ENCODE measurements around the gene TBCK. TPM values are rescaled to one million over a fixed set of nuclear protein-coding genes. Genes with fewer than 3 reads are reported as not detected.

The TBCK gene
- total RNA-seq, 4 donors from 2014 or later = 22.7 to 28.7 (median 27.3) TPM

- no peak overlapping the region for H3K27ac ChIP-seq (replicated peaks in 1 of 4)
- WGBS = 92% methylated on average over 1 of the region's 1 CpG
Measured at GRCh38 chr4:106080376-106080775, 235.6 kb downstream of the TBCK start.

GRCh38 chr4:106079616-106080015 is 236.4 kb downstream of the TBCK start:
- H3K36me3 ChIP-seq = peaks cover 8 to 27% (median 11%) of the 10 kb centered on the region in 4 donors
- peaks cover 0 to 29% (median 4%) of the 10 kb centered on the region in 4 donors for H3K9me3 ChIP-seq

More at GRCh38 chr4:106080376-106080775, 235.6 kb downstream of the TBCK start:
- H3K9me3 ChIP-seq = peaks cover 0 to 29% (median 4%) of the 10 kb centered on the region in 4 donors
- DNase-seq (ENCODE audit: extremely low spot score) = no peak
- H3K4me1 ChIP-seq = no peaks in the 10 kb centered on the region
- H3K27me3 ChIP-seq = no peaks in the 10 kb centered on the region
- peaks cover 8 to 23% (median 11%) of the 10 kb centered on the region in 4 donors for H3K36me3 ChIP-seq
- no peak overlapping the region for H3K4me3 ChIP-seq
- TF ChIP-seq EP300 (IDR thresholded peaks at IDR 0.05) (no peak), POLR2AphosphoS5 (IDR thresholded peaks at IDR 0.05) (no peak), POLR2A (IDR thresholded peaks at IDR 0.05; ENCODE audit: low read depth) (no peak), CTCF (IDR thresholded peaks at IDR 0.05) (no peak)
- intact Hi-C loops (cut with DNase I) = no loop called here

GRCh38 chr4:106065018-106065417 is 251.0 kb downstream of the TBCK start:
- H3K4me3 ChIP-seq = no peak overlapping the region
- TF ChIP-seq POLR2AphosphoS5 (IDR thresholded peaks at IDR 0.05) (no peak), EP300 (IDR thresholded peaks at IDR 0.05) (no peak), POLR2A (IDR thresholded peaks at IDR 0.05; ENCODE audit: low read depth) (no peak), CTCF (IDR thresholded peaks at IDR 0.05) (no peak)
- H3K4me1 ChIP-seq = peaks cover 0 to 40% (median 28%) of the 10 kb centered on the region in 4 donors
- H3K27me3 ChIP-seq = no peaks in the 10 kb centered on the region
- intact Hi-C loops (cut with DNase I) = loop anchor here (10.0 kb wide), 1 partner anchor 360 kb away; the partner anchor contains the start of genes GSTCD and INTS12
- no peaks in the 10 kb centered on the region for H3K9me3 ChIP-seq
- no peaks in the 10 kb centered on the region for H3K36me3 ChIP-seq
- no peak for DNase-seq (ENCODE audit: extremely low spot score)
- 47% methylated on average over 1 of the region's 1 CpG for WGBS
- peak overlapping the region in 3 of 4 donors; percentile 0 to 33 (median 2) for H3K27ac ChIP-seq (replicated peaks in 1 of 4)

More at GRCh38 chr4:106079616-106080015, 236.4 kb downstream of the TBCK start:
- TF ChIP-seq EP300 (IDR thresholded peaks at IDR 0.05) (no peak), POLR2AphosphoS5 (IDR thresholded peaks at IDR 0.05) (no peak), POLR2A (IDR thresholded peaks at IDR 0.05; ENCODE audit: low read depth) (no peak), CTCF (IDR thresholded peaks at IDR 0.05) (no peak)
- intact Hi-C loops (cut with DNase I) = no loop called here
- WGBS = 69% methylated on average over 2 of the region's 2 CpGs
- no peak overlapping the region for H3K27ac ChIP-seq (replicated peaks in 1 of 4)
- H3K27me3 ChIP-seq = no peaks in the 10 kb centered on the region
- DNase-seq (ENCODE audit: extremely low spot score) = no peak
- no peak overlapping the region for H3K4me3 ChIP-seq
- H3K4me1 ChIP-seq = no peaks in the 10 kb centered on the region

GRCh38 chr4:106063009-106063408 is 253.0 kb downstream of the TBCK start:
- H3K36me3 ChIP-seq = no peaks in the 10 kb centered on the region
- H3K4me1 ChIP-seq = peaks cover 0 to 44% (median 32%) of the 10 kb centered on the region in 4 donors
- H3K9me3 ChIP-seq = no peaks in the 10 kb centered on the region
- H3K27ac ChIP-seq (replicated peaks in 1 of 4) = peak overlapping the region in 1 of 4 donors; percentile 27
- no peak overlapping the region for H3K4me3 ChIP-seq
- TF ChIP-seq CTCF (IDR thresholded peaks at IDR 0.05) = no peak
- TF ChIP-seq EP300 (IDR thresholded peaks at IDR 0.05) = no peak
- no peak for TF ChIP-seq POLR2A (IDR thresholded peaks at IDR 0.05; ENCODE audit: low read depth)
- TF ChIP-seq POLR2AphosphoS5 (IDR thresholded peaks at IDR 0.05) = no peak
- DNase-seq (ENCODE audit: extremely low spot score) = no peak
- no peaks in the 10 kb centered on the region for H3K27me3 ChIP-seq
- intact Hi-C loops (cut with DNase I) = loop anchor here (10.0 kb wide), 1 partner anchor 358 kb away; the partner anchor contains the start of genes GSTCD and INTS12
- 58% methylated on average over 3 of the region's 3 CpGs for WGBS
